ENCODE results near the gene CLEC9A. TPM values are rescaled to one million over a fixed set of nuclear protein-coding genes. Genes with fewer than 3 reads are reported as not detected.

The CLEC9A gene
- total and polyA plus RNA-seq, 2 donors (not counting 1 experiment from before 2014, with no cell fraction given), result not detected

DNA sequence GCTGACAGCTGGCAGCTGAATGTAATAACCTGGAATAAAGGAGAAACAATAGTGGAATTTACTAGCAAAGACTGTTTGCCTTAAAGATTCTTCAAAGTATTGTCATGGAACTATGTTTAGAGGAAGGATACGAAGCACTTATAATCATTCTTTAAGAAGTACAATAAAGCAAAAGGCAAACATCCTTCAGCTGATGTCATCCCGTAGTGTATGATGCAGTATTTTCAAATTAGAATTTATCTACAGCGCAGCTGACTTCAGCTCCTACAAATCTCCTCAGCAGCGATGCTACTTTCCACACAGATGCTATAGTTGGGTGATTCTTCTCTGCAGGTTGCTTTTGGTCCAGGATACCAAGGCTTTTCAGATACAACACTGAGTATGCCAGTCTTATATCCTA is 36.8 kb downstream of the CLEC9A start:
- H3K4me2 ChIP-seq (replicated peaks; ENCODE audit: low read depth, low read length, poor library complexity, severe bottlenecking), result no peak overlapping the region
- no peak for TF ChIP-seq EZH2 (IDR thresholded peaks at IDR 0.05; ENCODE audit: borderline replicate concordance, insufficient read depth, low read depth, low read length, poor library complexity, severe bottlenecking)
- TF ChIP-seq, protein P1, sequence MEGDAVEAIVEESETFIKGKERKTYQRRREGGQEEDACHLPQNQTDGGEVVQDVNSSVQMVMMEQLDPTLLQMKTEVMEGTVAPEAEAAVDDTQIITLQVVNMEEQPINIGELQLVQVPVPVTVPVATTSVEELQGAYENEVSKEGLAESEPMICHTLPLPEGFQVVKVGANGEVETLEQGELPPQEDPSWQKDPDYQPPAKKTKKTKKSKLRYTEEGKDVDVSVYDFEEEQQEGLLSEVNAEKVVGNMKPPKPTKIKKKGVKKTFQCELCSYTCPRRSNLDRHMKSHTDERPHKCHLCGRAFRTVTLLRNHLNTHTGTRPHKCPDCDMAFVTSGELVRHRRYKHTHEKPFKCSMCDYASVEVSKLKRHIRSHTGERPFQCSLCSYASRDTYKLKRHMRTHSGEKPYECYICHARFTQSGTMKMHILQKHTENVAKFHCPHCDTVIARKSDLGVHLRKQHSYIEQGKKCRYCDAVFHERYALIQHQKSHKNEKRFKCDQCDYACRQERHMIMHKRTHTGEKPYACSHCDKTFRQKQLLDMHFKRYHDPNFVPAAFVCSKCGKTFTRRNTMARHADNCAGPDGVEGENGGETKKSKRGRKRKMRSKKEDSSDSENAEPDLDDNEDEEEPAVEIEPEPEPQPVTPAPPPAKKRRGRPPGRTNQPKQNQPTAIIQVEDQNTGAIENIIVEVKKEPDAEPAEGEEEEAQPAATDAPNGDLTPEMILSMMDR (IDR thresholded peaks at IDR 0.05), result no peak
- H3K36me3 ChIP-seq (replicated peaks in 1 of 2; ENCODE audit: control extremely low read depth in 1 of 2, control insufficient read depth in 1 of 2, extremely low read depth in 1 of 2, insufficient read depth in 2 of 2, low read length in 1 of 2), result no peaks in the 10 kb centered on the region
- intact Hi-C loops (cut with micrococcal nuclease), result no loop called here
- no peak overlapping the region for H3K4me3 ChIP-seq (ENCODE audit: control extremely low read depth in 1 of 5, extremely low read depth in 1 of 5, insufficient read depth in 1 of 5, low read depth in 2 of 5, low read length in 4 of 5)
- H3K4me3 Mint-ChIP-seq, result no peak overlapping the region
- H3K9ac ChIP-seq (ENCODE audit: low read length), result no peak overlapping the region
- H2AFZ ChIP-seq (ENCODE audit: insufficient read depth, low read depth, low read length, poor library complexity, severe bottlenecking), result no peak overlapping the region
- no CpG with 5 or more reads among the region's 4 CpGs for WGBS (ENCODE audit: insufficient coverage)
- H3K27me3 Mint-ChIP-seq, result peaks cover 38% of the 10 kb centered on the region
- ChIA-PET POLR2A (no interaction called here), CTCF (no interaction called here)
- H3K79me2 ChIP-seq (ENCODE audit: control insufficient read depth, insufficient read depth, low read length), result no peaks in the 10 kb centered on the region
- H3K4me1 Mint-ChIP-seq, result peaks cover 13% of the 10 kb centered on the region
- no peak overlapping the region for H3K27ac ChIP-seq (ENCODE audit: low read length in 2 of 2)
- no peaks in the 10 kb centered on the region for H3K9me3 Mint-ChIP-seq (ENCODE audit: insufficient read depth)
- H3K27me3 ChIP-seq (replicated peaks in 1 of 4; ENCODE audit: control extremely low read depth in 1 of 4, control insufficient read depth in 3 of 4, insufficient read depth in 4 of 4, low read length in 3 of 4), result peaks cover 0 to 15% (median 2%) of the 10 kb centered on the region in 4 experiments
- H3K27ac Mint-ChIP-seq, result no peak overlapping the region
- H4K20me1 ChIP-seq (ENCODE audit: control insufficient read depth, insufficient read depth, low read length, poor library complexity, severe bottlenecking), result no peaks in the 10 kb centered on the region
- H3K9me3 ChIP-seq (ENCODE audit: control extremely low read depth in 1 of 3, control insufficient read depth in 2 of 3, insufficient read depth in 1 of 3, low read length in 2 of 3), result no peaks in the 10 kb centered on the region
- ATAC-seq (ENCODE audit: low read depth) (no peak), DNase-seq (no peak)
- H3K4me1 ChIP-seq (ENCODE audit: control insufficient read depth in 2 of 2, insufficient read depth in 2 of 2, low read length in 2 of 2), result peaks cover 0 to 14% of the 10 kb centered on the region in 2 donors

DNA sequence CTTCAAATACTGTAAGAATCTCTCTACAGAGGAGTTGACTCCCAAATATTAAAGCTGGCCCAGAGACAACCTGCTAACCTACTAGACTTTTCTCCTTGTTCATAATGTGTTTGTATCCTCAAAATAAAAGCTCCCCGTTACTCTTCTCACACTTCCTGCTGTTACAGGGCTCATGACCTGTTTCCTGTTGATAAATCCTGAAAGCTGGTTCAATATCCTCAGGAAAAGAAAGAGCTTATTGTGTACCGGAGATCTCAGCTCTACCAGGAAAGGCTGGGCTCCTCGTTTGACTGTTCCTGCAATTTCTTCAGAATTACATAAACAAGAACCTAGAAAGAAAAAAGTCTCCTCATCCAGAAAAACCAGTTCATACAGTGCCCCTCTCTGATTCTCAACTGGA is 37.5 kb downstream of the CLEC9A start:
- H2AFZ ChIP-seq (ENCODE audit: insufficient read depth, low read depth, low read length, poor library complexity, severe bottlenecking), result no peak overlapping the region
- 7% methylated on average over 2 of the region's 3 CpGs for WGBS (ENCODE audit: insufficient coverage)
- intact Hi-C loops (cut with micrococcal nuclease), result no loop called here
- no peak overlapping the region for H3K27ac Mint-ChIP-seq
- TF ChIP-seq, protein P1 (IDR thresholded peaks at IDR 0.05), result no peak
- no peak for TF ChIP-seq EZH2 (IDR thresholded peaks at IDR 0.05; ENCODE audit: borderline replicate concordance, insufficient read depth, low read depth, low read length, poor library complexity, severe bottlenecking)
- peaks cover 0 to 15% (median 2%) of the 10 kb centered on the region in 4 experiments for H3K27me3 ChIP-seq (replicated peaks in 1 of 4; ENCODE audit: control extremely low read depth in 1 of 4, control insufficient read depth in 3 of 4, insufficient read depth in 4 of 4, low read length in 3 of 4)
- H3K27me3 Mint-ChIP-seq, result peaks cover 43% of the 10 kb centered on the region
- H3K4me3 ChIP-seq (ENCODE audit: control extremely low read depth in 1 of 5, extremely low read depth in 1 of 5, insufficient read depth in 1 of 5, low read depth in 2 of 5, low read length in 4 of 5), result no peak overlapping the region
- no peak overlapping the region for H3K4me2 ChIP-seq (replicated peaks; ENCODE audit: low read depth, low read length, poor library complexity, severe bottlenecking)
- no peaks in the 10 kb centered on the region for H3K9me3 ChIP-seq (ENCODE audit: control extremely low read depth in 1 of 3, control insufficient read depth in 2 of 3, insufficient read depth in 1 of 3, low read length in 2 of 3)
- peaks cover 13% of the 10 kb centered on the region for H3K4me1 Mint-ChIP-seq
- no peak overlapping the region for H3K4me3 Mint-ChIP-seq
- H3K79me2 ChIP-seq (ENCODE audit: control insufficient read depth, insufficient read depth, low read length), result no peaks in the 10 kb centered on the region
- no peak overlapping the region for H3K27ac ChIP-seq (ENCODE audit: low read length in 2 of 2)
- no peak overlapping the region for H3K9ac ChIP-seq (ENCODE audit: low read length)
- ChIA-PET POLR2A (no interaction called here), CTCF (no interaction called here)
- no peaks in the 10 kb centered on the region for H3K36me3 ChIP-seq (replicated peaks in 1 of 2; ENCODE audit: control extremely low read depth in 1 of 2, control insufficient read depth in 1 of 2, extremely low read depth in 1 of 2, insufficient read depth in 2 of 2, low read length in 1 of 2)
- no peaks in the 10 kb centered on the region for H3K9me3 Mint-ChIP-seq (ENCODE audit: insufficient read depth)
- H3K4me1 ChIP-seq (ENCODE audit: control insufficient read depth in 2 of 2, insufficient read depth in 2 of 2, low read length in 2 of 2), result peaks cover 0 to 14% of the 10 kb centered on the region in 2 donors
- no peak for DNase-seq
- no peak for ATAC-seq (ENCODE audit: low read depth)
- no peaks in the 10 kb centered on the region for H4K20me1 ChIP-seq (ENCODE audit: control insufficient read depth, insufficient read depth, low read length, poor library complexity, severe bottlenecking)

Measured in B cell (primary cell).